CD14-positive monocyte (primary cell): Measurements from ENCODE around the gene POC1B. TPM values are rescaled to one million over a fixed set of nuclear protein-coding genes. Genes with fewer than 3 reads are reported as not detected.

Source experiments
- DNase-seq, 3 donors: peaks; one replicate each; pipeline ENCODE4 v3.0.0-alpha.2; 2011 to 2022
- H2AFZ ChIP-seq: 2 replicates; pipeline ENCODE4 v1.6.0; 2012; ENCODE audit warnings: mild to moderate bottlenecking, low read depth, low read length, inconsistent platforms; ENCODE audit not compliant: insufficient read depth, poor library complexity, severe bottlenecking
- H3K27ac ChIP-seq, 2 donors: 1 replicate in 1 of 2; 2 replicates in 1 of 2; pipeline ENCODE4 v1.5.1; 2012 to 2013; ENCODE audit warnings: low read length in 2 of 2, control low read depth in 1 of 2, inconsistent platforms in 1 of 2, low read depth in 1 of 2, mild to moderate bottlenecking in 1 of 2
- H3K27me3 ChIP-seq, 2 donors: one replicate each; pipeline versions ENCODE4 v1.6.0 to v1.6.1; 2011 to 2013; ENCODE audit warnings: low read length in 2 of 2; ENCODE audit not compliant: control insufficient read depth in 2 of 2, insufficient read depth in 2 of 2
- H3K36me3 ChIP-seq, 2 donors: replicated peaks in 1 of 2; 1 replicate in 1 of 2; 2 replicates in 1 of 2; pipeline versions ENCODE4 v1.5.1 to v1.6.1; 2012 to 2013; ENCODE audit warnings: low read length in 2 of 2, control low read depth in 1 of 2, inconsistent platforms in 1 of 2, mild to moderate bottlenecking in 1 of 2; ENCODE audit not compliant: insufficient read depth in 2 of 2, control insufficient read depth in 1 of 2
- H3K4me1 ChIP-seq, 2 donors: 1 replicate in 1 of 2; 2 replicates in 1 of 2; pipeline versions ENCODE4 v1.5.1 to v1.6.1; 2012 to 2013; ENCODE audit warnings: low read length in 2 of 2, control low read depth in 1 of 2, inconsistent platforms in 1 of 2, mild to moderate bottlenecking in 1 of 2, moderate library complexity in 1 of 2; ENCODE audit not compliant: insufficient read depth in 2 of 2, control insufficient read depth in 1 of 2
- H3K4me2 ChIP-seq: replicated peaks from 2 replicates; pipeline ENCODE3; 2012; ENCODE audit warnings: low read length, moderate library complexity, mild to moderate bottlenecking; ENCODE audit not compliant: poor library complexity, severe bottlenecking; ENCODE audit errors: extremely low read depth
- H3K4me3 ChIP-seq, 3 experiments: fragments of 200-600 bp in 1 of 3; sonication (generic) in 1 of 3; replicated peaks in 1 of 3; 1 replicate in 2 of 3; 2 replicates in 1 of 3; pipeline ENCODE4 v1.5.1; 2011 to 2013; ENCODE audit warnings: low read length in 3 of 3, mild to moderate bottlenecking in 3 of 3, control low read depth in 2 of 3, low read depth in 2 of 3, inconsistent platforms in 1 of 3, moderate library complexity in 1 of 3
- H3K79me2 ChIP-seq: 2 replicates; pipeline ENCODE4 v1.6.0; 2012; ENCODE audit warnings: mild to moderate bottlenecking, control low read depth, inconsistent platforms, low read length, moderate library complexity; ENCODE audit not compliant: insufficient read depth
- H3K9ac ChIP-seq: 2 replicates; pipeline ENCODE4 v1.6.0; 2017; ENCODE audit warnings: low read length, mild to moderate bottlenecking; ENCODE audit not compliant: insufficient read depth, poor library complexity, severe bottlenecking
- H3K9me3 ChIP-seq, 2 donors: replicated peaks in 1 of 2; 1 replicate in 1 of 2; 2 replicates in 1 of 2; pipeline versions ENCODE4 v1.5.1 to v1.6.1; 2012 to 2013; ENCODE audit warnings: low read length in 2 of 2, control low read depth in 1 of 2; ENCODE audit not compliant: control insufficient read depth in 1 of 2, insufficient read depth in 1 of 2
- H4K20me1 ChIP-seq: 2 replicates; pipeline ENCODE4 v1.6.0; 2012; ENCODE audit warnings: mild to moderate bottlenecking, low read length, control low read depth, moderate library complexity; ENCODE audit not compliant: insufficient read depth
- H3K27ac Mint-ChIP-seq, 7 donors: one replicate each; pipeline ENCODE4 v1.8.0; 2020; ENCODE audit warnings: mild to moderate bottlenecking in 7 of 7, mixed read lengths in 7 of 7, moderate library complexity in 6 of 7, inconsistent platforms in 2 of 7
- H3K27me3 Mint-ChIP-seq, 3 donors: one replicate each; pipeline ENCODE4 v1.8.0; 2021 to 2022; ENCODE audit warnings: low read depth in 3 of 3, mild to moderate bottlenecking in 3 of 3, mixed read lengths in 3 of 3, moderate library complexity in 3 of 3, inconsistent platforms in 1 of 3
- H3K36me3 Mint-ChIP-seq, 2 donors: one replicate each; pipeline ENCODE4 v1.8.0; 2020; ENCODE audit warnings: mixed read lengths in 2 of 2, inconsistent platforms in 1 of 2, mild to moderate bottlenecking in 1 of 2
- H3K4me1 Mint-ChIP-seq: one replicate; pipeline ENCODE4 v1.8.0; 2020; ENCODE audit warnings: mild to moderate bottlenecking, mixed read lengths
- H3K4me3 Mint-ChIP-seq, 2 donors: one replicate each; pipeline ENCODE4 v1.8.0; 2020; ENCODE audit warnings: mild to moderate bottlenecking in 2 of 2, mixed read lengths in 2 of 2, moderate library complexity in 1 of 2
- H3K9me3 Mint-ChIP-seq, 7 donors: one replicate each; pipeline ENCODE4 v1.8.0; 2020 to 2022; ENCODE audit warnings: mixed read lengths in 7 of 7, mild to moderate bottlenecking in 6 of 7, moderate library complexity in 6 of 7, inconsistent platforms in 2 of 7
- CTCF ChIP-seq: fragments of 200-600 bp; IDR thresholded peaks from one replicate; pipeline ENCODE4 v1.8.0; 2022; ENCODE audit warnings: antibody characterized with exemption, mild to moderate bottlenecking
- WGBS: methylation state at CpG from one replicate; pipeline ENCODE4 v1.1.5; 2013; ENCODE audit warnings: missing lambda C conversion rate; ENCODE audit not compliant: insufficient coverage; 5-methylcytosine and 5-hydroxymethylcytosine counted together
- intact Hi-C, 2 donors: fragments of 100-400 bp; cut with micrococcal nuclease; formaldehyde crosslinking; loops; one replicate each; pipeline versions ENCODE4 v1.15.0 to v1.15.1; 2023
- polyA plus RNA-seq, 3 donors: library from polyadenylated mRNA; depleted of rRNA in 1 of 3; unstranded in 2 of 3; stranded (reverse) in 1 of 3; fragments of 300-500 nt in 2 of 3; fragments of >200 nt in 1 of 3; fragmentation: Illumina TruSeq in 2 of 3; gene quantifications; 1 replicate in 2 of 3; 2 replicates in 1 of 3; pipeline ENCODE4 v1.2.3, GENCODE V29; 2012 to 2021

Gene POC1B
- polyA plus RNA-seq, 3 donors, result 8.4 to 32.0 (median 29.7) TPM

DNA sequence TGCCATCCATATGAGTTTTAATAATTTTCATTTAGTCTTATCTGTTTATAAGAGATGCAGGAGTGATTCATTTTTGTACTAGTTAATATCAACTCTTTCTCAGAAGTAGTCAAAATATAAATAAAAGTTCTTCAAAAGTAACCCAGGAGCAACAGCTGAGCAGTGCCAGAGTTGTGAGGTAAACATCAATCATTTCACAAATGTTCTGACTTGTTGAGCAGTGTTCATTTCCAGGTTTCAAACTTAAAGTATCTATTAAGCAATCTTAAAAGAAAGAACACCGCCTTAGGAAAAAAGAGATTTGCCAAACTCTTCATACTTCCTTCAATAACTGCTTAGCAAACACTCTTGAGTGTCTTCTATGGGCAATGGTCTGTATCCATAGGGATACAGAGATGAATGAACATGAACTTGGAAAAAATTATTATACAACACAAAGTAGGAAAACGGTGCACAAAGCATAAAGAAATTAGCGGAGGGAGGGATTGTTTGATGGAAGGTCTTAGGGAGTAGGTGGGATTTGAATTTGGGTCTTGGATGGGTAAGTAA, 41.9 kb upstream of the POC1B start:
- Mint-ChIP-seq H3K9me3 (peaks cover 0 to 3% (median 0%) of the 10 kb centered on the region in 7 donors), H3K4me3 (peak overlapping the region in 1 of 2 donors; percentile 5), H3K4me1 (peaks cover 4% of the 10 kb centered on the region), H3K27me3 (peaks cover 0 to 5% (median 0%) of the 10 kb centered on the region in 3 donors), H3K27ac (peak overlapping the region in 1 of 7 donors; percentile 54), H3K36me3 (no peaks in the 10 kb centered on the region)
- no peak for DNase-seq
- no peak overlapping the region for H3K4me2 ChIP-seq
- H3K79me2 ChIP-seq, result no peaks in the 10 kb centered on the region
- intact Hi-C loops, result no loop called here
- no peaks in the 10 kb centered on the region for H3K36me3 ChIP-seq
- no peak overlapping the region for H3K27ac ChIP-seq
- H3K4me1 ChIP-seq, result no peaks in the 10 kb centered on the region
- H3K27me3 ChIP-seq, result no peaks in the 10 kb centered on the region
- H3K9ac ChIP-seq, result no peak overlapping the region
- H4K20me1 ChIP-seq, result no peaks in the 10 kb centered on the region
- TF ChIP-seq CTCF, result no peak
- H2AFZ ChIP-seq, result no peak overlapping the region
- no peaks in the 10 kb centered on the region for H3K9me3 ChIP-seq
- H3K4me3 ChIP-seq, result no peak overlapping the region
- no CpG with 5 or more reads among the region's 3 CpGs for WGBS

DNA sequence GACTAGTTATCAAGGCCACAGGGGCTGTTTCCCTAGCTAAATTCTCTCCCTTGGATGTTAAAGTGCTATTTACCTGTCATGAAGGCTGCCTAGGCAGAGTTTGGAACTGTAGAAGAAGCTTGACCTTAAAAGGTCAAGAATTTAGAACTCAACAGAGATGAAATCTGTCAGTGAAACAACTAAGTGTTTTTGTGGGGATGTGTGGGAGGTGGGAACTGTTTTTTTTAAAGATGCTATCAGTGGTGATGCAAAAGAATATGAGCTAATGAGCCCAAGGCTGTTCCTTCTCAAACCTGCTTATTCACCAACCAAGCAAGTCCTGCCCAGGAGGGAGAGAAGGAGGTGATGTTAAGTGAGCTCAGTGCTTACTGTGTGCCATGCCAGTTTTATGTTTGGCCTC, 40.8 kb upstream of the POC1B start:
- no peak overlapping the region for H2AFZ ChIP-seq
- no peaks in the 10 kb centered on the region for H3K36me3 Mint-ChIP-seq
- peaks cover 0 to 3% (median 0%) of the 10 kb centered on the region in 3 donors for H3K27me3 Mint-ChIP-seq
- H3K27ac ChIP-seq, result no peak overlapping the region
- peaks cover 4% of the 10 kb centered on the region for H3K4me1 Mint-ChIP-seq
- no peak overlapping the region for H3K27ac Mint-ChIP-seq
- intact Hi-C loops, result no loop called here
- H4K20me1 ChIP-seq, result no peaks in the 10 kb centered on the region
- no peak for TF ChIP-seq CTCF
- no peaks in the 10 kb centered on the region for H3K36me3 ChIP-seq
- no peak for DNase-seq
- no peak overlapping the region for H3K4me3 Mint-ChIP-seq
- no peak overlapping the region for H3K4me2 ChIP-seq
- H3K9ac ChIP-seq, result no peak overlapping the region
- H3K4me3 ChIP-seq, result no peak overlapping the region
- peaks cover 0 to 3% (median 0%) of the 10 kb centered on the region in 7 donors for H3K9me3 Mint-ChIP-seq
- H3K4me1 ChIP-seq, result no peaks in the 10 kb centered on the region
- no peaks in the 10 kb centered on the region for H3K9me3 ChIP-seq
- no peaks in the 10 kb centered on the region for H3K79me2 ChIP-seq
- H3K27me3 ChIP-seq, result no peaks in the 10 kb centered on the region
